ENCODE data around the gene C2CD2. TPM values are rescaled to one million over a fixed set of nuclear protein-coding genes. Genes with fewer than 3 reads are reported as not detected.

The C2CD2 gene
- total and polyA plus RNA-seq, 2 experiments from 2014 or later: 6.4 to 13.9 TPM

DNA sequence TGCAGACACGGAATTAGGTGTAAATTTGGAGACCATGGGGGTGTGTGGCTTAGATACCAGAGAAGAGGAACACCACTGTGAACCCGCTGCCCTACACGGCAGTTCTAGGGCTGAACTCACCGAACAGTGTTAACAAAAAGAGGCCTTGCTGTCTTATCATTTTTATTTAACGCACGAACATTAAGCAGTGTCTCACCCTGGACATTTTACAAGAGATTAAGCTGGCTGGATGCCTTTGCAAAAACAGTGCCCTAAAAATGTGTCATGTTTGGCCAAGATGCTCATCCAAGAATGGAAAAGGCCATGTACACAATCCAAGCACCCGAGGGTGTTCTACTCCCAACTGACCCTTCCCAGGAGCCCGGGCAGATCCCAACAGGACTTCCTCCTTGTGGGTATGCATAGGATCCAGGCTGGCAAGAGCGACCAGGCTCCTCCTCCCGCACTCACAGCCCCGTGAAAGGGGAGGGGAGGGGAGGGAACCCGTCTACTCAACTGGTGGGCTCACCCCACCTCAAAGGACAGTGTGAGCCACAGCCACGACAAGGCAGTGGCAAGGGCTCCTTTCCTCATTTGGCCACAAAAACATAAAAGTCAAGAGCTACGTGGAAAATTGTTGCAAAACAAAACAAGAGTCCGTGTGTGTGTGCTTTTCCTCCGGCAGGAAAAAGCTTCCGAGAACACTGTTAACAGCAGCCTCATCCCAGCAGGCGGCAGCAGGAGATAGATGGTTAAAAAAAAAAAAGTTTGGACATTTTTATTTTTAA lies 20.3 kb downstream of the C2CD2 start:
- Histone ChIP-seq H3K36me3 (replicated peaks; ENCODE audit: insufficient read depth, low read depth) (no peaks in the 10 kb centered on the region), H3K27ac (no peak overlapping the region), H2AFZ (no peak overlapping the region), H3K9me2 (replicated peaks; ENCODE audit: insufficient read depth) (no peaks in the 10 kb centered on the region), H3K4me1 (ENCODE audit: insufficient read depth) (peaks cover 18% of the 10 kb centered on the region), H3K4me3 (no peak overlapping the region), H3K27me3 (no peaks in the 10 kb centered on the region), H3K9me3 (ENCODE audit: low read depth) (no peaks in the 10 kb centered on the region), H4K20me1 (ENCODE audit: insufficient read depth, poor library complexity, severe bottlenecking) (no peaks in the 10 kb centered on the region), H3K79me2 (no peaks in the 10 kb centered on the region), H3K4me2 (peak overlapping the region; percentile 45)
- 66% methylated on average over 18 of the region's 18 CpGs for WGBS (ENCODE audit: low lambda C conversion rate, missing lambda C conversion rate)
- no peak for DNase-seq (ENCODE audit: low spot score)
- TF ChIP-seq EZH2 (IDR thresholded peaks at IDR 0.05; ENCODE audit: borderline replicate concordance) (no peak), EZH2phosphoT487 (IDR thresholded peaks at IDR 0.05; ENCODE audit: low read depth, severe bottlenecking, unreplicated experiment) (no peak)
- TF ChIP-seq, protein P1, sequence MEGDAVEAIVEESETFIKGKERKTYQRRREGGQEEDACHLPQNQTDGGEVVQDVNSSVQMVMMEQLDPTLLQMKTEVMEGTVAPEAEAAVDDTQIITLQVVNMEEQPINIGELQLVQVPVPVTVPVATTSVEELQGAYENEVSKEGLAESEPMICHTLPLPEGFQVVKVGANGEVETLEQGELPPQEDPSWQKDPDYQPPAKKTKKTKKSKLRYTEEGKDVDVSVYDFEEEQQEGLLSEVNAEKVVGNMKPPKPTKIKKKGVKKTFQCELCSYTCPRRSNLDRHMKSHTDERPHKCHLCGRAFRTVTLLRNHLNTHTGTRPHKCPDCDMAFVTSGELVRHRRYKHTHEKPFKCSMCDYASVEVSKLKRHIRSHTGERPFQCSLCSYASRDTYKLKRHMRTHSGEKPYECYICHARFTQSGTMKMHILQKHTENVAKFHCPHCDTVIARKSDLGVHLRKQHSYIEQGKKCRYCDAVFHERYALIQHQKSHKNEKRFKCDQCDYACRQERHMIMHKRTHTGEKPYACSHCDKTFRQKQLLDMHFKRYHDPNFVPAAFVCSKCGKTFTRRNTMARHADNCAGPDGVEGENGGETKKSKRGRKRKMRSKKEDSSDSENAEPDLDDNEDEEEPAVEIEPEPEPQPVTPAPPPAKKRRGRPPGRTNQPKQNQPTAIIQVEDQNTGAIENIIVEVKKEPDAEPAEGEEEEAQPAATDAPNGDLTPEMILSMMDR (IDR thresholded peaks at IDR 0.05; ENCODE audit: poor library complexity): peak; percentile 25

GRCh38 chr21:41932576-41933312 lies 21.1 kb downstream of the C2CD2 start:
- H3K4me1 ChIP-seq (ENCODE audit: insufficient read depth): peaks cover 18% of the 10 kb centered on the region
- DNase-seq (ENCODE audit: low spot score): peak; percentile 53
- no peaks in the 10 kb centered on the region for H3K9me3 ChIP-seq (ENCODE audit: low read depth)
- TF ChIP-seq EZH2 (IDR thresholded peaks at IDR 0.05; ENCODE audit: borderline replicate concordance) (no peak), EZH2phosphoT487 (IDR thresholded peaks at IDR 0.05; ENCODE audit: low read depth, severe bottlenecking, unreplicated experiment) (no peak)
- TF ChIP-seq, protein P1 (IDR thresholded peaks at IDR 0.05; ENCODE audit: poor library complexity): no peak
- no peak overlapping the region for H3K27ac ChIP-seq
- H3K4me3 ChIP-seq: no peak overlapping the region
- H4K20me1 ChIP-seq (ENCODE audit: insufficient read depth, poor library complexity, severe bottlenecking): no peaks in the 10 kb centered on the region
- no peaks in the 10 kb centered on the region for H3K36me3 ChIP-seq (replicated peaks; ENCODE audit: insufficient read depth, low read depth)
- no peaks in the 10 kb centered on the region for H3K79me2 ChIP-seq
- no peak overlapping the region for H2AFZ ChIP-seq
- 57% methylated on average over 18 of the region's 18 CpGs for WGBS (ENCODE audit: low lambda C conversion rate, missing lambda C conversion rate)
- no peaks in the 10 kb centered on the region for H3K27me3 ChIP-seq
- peak overlapping the region; percentile 45 for H3K4me2 ChIP-seq
- H3K9me2 ChIP-seq (replicated peaks; ENCODE audit: insufficient read depth): no peaks in the 10 kb centered on the region

DNA sequence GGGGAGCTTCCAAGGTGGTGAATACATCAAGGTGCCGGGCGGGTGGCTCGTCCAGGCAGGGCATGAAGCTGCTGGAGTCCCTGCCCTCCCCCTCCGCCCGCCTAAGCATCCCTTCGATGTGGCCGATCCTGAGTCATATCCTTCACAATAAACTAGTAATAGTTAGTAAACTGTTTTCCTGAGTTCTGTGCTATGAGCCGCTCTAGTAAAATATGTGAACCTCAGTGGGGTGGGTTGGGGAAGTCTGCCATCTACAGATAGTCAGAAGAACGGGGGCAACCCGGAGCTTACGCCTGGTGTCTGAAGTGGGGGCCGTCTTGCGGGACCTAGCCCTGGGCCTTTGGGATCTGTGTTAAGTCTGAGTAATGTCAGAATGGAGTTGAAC lies 21.6 kb downstream of the C2CD2 start:
- no peaks in the 10 kb centered on the region for H3K9me3 ChIP-seq (ENCODE audit: low read depth)
- H3K4me1 ChIP-seq (ENCODE audit: insufficient read depth): peaks cover 19% of the 10 kb centered on the region
- H3K9me2 ChIP-seq (replicated peaks; ENCODE audit: insufficient read depth): no peaks in the 10 kb centered on the region
- 86% methylated on average over 13 of the region's 13 CpGs for WGBS (ENCODE audit: low lambda C conversion rate, missing lambda C conversion rate)
- no peak overlapping the region for H3K27ac ChIP-seq
- TF ChIP-seq EZH2 (IDR thresholded peaks at IDR 0.05; ENCODE audit: borderline replicate concordance) (no peak), EZH2phosphoT487 (IDR thresholded peaks at IDR 0.05; ENCODE audit: low read depth, severe bottlenecking, unreplicated experiment) (no peak)
- TF ChIP-seq, protein P1 (IDR thresholded peaks at IDR 0.05; ENCODE audit: poor library complexity): no peak
- peak; percentile 22 for DNase-seq (ENCODE audit: low spot score)
- H3K27me3 ChIP-seq: no peaks in the 10 kb centered on the region
- peak overlapping the region; percentile 33 for H3K4me2 ChIP-seq
- no peak overlapping the region for H3K4me3 ChIP-seq
- no peaks in the 10 kb centered on the region for H3K79me2 ChIP-seq
- no peaks in the 10 kb centered on the region for H4K20me1 ChIP-seq (ENCODE audit: insufficient read depth, poor library complexity, severe bottlenecking)
- no peak overlapping the region for H2AFZ ChIP-seq
- no peaks in the 10 kb centered on the region for H3K36me3 ChIP-seq (replicated peaks; ENCODE audit: insufficient read depth, low read depth)
